GM12878 (cell line): ENCODE results near the gene EEPD1.

Experiments used
- CREM ChIP-seq: IDR thresholded peaks from 2 replicates; pipeline ENCODE4 v1.6.1; 2014; ENCODE audit warnings: antibody characterized with exemption, low read depth
- DPF2 ChIP-seq: fragments of 450-650 bp; IDR thresholded peaks from 2 replicates; pipeline ENCODE4 v1.6.1; 2017; ENCODE audit warnings: mild to moderate bottlenecking
- FOXM1 ChIP-seq: IDR thresholded peaks from 2 replicates; pipeline ENCODE4 v1.6.1; 2012; ENCODE audit warnings: low read depth, mild to moderate bottlenecking, inconsistent platforms, low read length, moderate library complexity
- IRF5 ChIP-seq: fragments of 450-650 bp; IDR thresholded peaks from 2 replicates; pipeline ENCODE4 v1.6.1; 2017; ENCODE audit warnings: borderline replicate concordance
- POLR2A ChIP-seq: IDR thresholded peaks from 2 replicates; pipeline ENCODE4 v1.6.1; 2011; ENCODE audit warnings: low read depth, mild to moderate bottlenecking, low read length
- POLR2AphosphoS2 ChIP-seq: IDR thresholded peaks from 2 replicates; pipeline ENCODE4 v1.6.1; 2011; ENCODE audit warnings: low read depth, mild to moderate bottlenecking, low read length, improper control_type of control experiment, moderate library complexity
- RAD21 ChIP-seq: IDR thresholded peaks from 2 replicates; pipeline ENCODE4 v1.6.1; 2011; ENCODE audit warnings: mild to moderate bottlenecking, low read depth, low read length, moderate library complexity; ENCODE audit not compliant: insufficient read depth
- RBBP5 ChIP-seq: fragments of 200-600 bp; sonication (generic); conservative IDR thresholded peaks from 2 replicates; pipeline ENCODE4 v1.6.1; 2016
- TF ChIP-seq, protein P1 (sequence below), 3 experiments: IDR thresholded peaks in 2 of 3; conservative IDR thresholded peaks in 1 of 3; 2 replicates each; pipeline ENCODE4 v1.5.1; 2011; ENCODE audit warnings: low read depth in 3 of 3, low read length in 3 of 3, mild to moderate bottlenecking in 3 of 3, control low read depth in 2 of 3, moderate library complexity in 2 of 3, inconsistent platforms in 1 of 3, mixed read lengths in 1 of 3; ENCODE audit not compliant: control insufficient read depth in 2 of 3, insufficient read depth in 1 of 3; ENCODE audit errors: extremely low read depth in 1 of 3
- TF ChIP-seq, protein P2 (sequence below): fragments of 450-650 bp; IDR thresholded peaks from 2 replicates; pipeline ENCODE4 v1.6.1; 2018; ENCODE audit warnings: borderline replicate concordance, mild to moderate bottlenecking; ENCODE audit not compliant: partially characterized antibody
- TF ChIP-seq, protein P3 (sequence below): fragments of 450-650 bp; IDR thresholded peaks from 2 replicates; pipeline ENCODE4 v1.6.1; 2016; ENCODE audit warnings: mild to moderate bottlenecking
- TF ChIP-seq, protein P4 (sequence below): IDR thresholded peaks from 2 replicates; pipeline ENCODE4 v1.6.1; 2011; ENCODE audit warnings: low read depth, mild to moderate bottlenecking, low read length, moderate library complexity, borderline replicate concordance; ENCODE audit errors: extremely low read depth

GRCh38 chr7:36281945-36282717 is 129.1 kb downstream of the EEPD1 start:
- TF ChIP-seq DPF2 (no peak), RBBP5 (no peak), FOXM1 (no peak), POLR2A (no peak), IRF5 (no peak), RAD21 (no peak), POLR2AphosphoS2 (no peak), CREM (no peak)
- TF ChIP-seq, protein P1, sequence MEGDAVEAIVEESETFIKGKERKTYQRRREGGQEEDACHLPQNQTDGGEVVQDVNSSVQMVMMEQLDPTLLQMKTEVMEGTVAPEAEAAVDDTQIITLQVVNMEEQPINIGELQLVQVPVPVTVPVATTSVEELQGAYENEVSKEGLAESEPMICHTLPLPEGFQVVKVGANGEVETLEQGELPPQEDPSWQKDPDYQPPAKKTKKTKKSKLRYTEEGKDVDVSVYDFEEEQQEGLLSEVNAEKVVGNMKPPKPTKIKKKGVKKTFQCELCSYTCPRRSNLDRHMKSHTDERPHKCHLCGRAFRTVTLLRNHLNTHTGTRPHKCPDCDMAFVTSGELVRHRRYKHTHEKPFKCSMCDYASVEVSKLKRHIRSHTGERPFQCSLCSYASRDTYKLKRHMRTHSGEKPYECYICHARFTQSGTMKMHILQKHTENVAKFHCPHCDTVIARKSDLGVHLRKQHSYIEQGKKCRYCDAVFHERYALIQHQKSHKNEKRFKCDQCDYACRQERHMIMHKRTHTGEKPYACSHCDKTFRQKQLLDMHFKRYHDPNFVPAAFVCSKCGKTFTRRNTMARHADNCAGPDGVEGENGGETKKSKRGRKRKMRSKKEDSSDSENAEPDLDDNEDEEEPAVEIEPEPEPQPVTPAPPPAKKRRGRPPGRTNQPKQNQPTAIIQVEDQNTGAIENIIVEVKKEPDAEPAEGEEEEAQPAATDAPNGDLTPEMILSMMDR (IDR thresholded peaks at IDR 0.05 in 2 of 3, conservative IDR thresholded peaks at IDR 0.05 in 1 of 3; ENCODE audit: control insufficient read depth in 2 of 3, extremely low read depth in 1 of 3, insufficient read depth in 1 of 3, low read depth in 3 of 3, low read length in 3 of 3), result no peak
- TF ChIP-seq, protein P2, sequence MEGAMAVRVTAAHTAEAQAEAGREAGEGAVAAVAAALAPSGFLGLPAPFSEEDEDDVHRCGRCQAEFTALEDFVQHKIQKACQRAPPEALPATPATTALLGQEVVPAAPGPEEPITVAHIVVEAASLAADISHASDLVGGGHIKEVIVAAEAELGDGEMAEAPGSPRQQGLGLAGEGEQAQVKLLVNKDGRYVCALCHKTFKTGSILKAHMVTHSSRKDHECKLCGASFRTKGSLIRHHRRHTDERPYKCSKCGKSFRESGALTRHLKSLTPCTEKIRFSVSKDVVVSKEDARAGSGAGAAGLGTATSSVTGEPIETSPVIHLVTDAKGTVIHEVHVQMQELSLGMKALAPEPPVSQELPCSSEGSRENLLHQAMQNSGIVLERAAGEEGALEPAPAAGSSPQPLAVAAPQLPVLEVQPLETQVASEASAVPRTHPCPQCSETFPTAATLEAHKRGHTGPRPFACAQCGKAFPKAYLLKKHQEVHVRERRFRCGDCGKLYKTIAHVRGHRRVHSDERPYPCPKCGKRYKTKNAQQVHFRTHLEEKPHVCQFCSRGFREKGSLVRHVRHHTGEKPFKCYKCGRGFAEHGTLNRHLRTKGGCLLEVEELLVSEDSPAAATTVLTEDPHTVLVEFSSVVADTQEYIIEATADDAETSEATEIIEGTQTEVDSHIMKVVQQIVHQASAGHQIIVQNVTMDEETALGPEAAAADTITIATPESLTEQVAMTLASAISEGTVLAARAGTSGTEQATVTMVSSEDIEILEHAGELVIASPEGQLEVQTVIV, result no peak
- TF ChIP-seq, protein P3, sequence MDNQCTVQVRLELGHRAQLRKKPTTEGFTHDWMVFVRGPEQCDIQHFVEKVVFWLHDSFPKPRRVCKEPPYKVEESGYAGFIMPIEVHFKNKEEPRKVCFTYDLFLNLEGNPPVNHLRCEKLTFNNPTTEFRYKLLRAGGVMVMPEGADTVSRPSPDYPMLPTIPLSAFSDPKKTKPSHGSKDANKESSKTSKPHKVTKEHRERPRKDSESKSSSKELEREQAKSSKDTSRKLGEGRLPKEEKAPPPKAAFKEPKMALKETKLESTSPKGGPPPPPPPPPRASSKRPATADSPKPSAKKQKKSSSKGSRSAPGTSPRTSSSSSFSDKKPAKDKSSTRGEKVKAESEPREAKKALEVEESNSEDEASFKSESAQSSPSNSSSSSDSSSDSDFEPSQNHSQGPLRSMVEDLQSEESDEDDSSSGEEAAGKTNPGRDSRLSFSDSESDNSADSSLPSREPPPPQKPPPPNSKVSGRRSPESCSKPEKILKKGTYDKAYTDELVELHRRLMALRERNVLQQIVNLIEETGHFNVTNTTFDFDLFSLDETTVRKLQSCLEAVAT, result no peak
- TF ChIP-seq, protein P4, sequence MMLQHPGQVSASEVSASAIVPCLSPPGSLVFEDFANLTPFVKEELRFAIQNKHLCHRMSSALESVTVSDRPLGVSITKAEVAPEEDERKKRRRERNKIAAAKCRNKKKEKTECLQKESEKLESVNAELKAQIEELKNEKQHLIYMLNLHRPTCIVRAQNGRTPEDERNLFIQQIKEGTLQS, result no peak
